GM18858 (cell line): ENCODE results near the gene MACF1.
"Not testable (repeated sequence)": the region's sequence is repeated elsewhere in the genome, so short reads cannot be mapped to it uniquely, and the experiment has no call there.

Experiments
- ATAC-seq: cut with Tn5 transposase; IDR thresholded peaks from one replicate; pipeline ENCODE4 v1.9.1; 2021; ENCODE audit not compliant: unreplicated experiment

MACF1 gene

GRCh38 chr1:39505289-39505688, 300.8 kb downstream of the MACF1 start:
- ATAC-seq: no peak

GRCh38 chr1:39507230-39507928, 302.9 kb downstream of the MACF1 start:
- ATAC-seq: no peak

GRCh38 chr1:39508266-39508665, 303.8 kb downstream of the MACF1 start:
- ATAC-seq: no peak

- no peak for ATAC-seq
Observed at GRCh38 chr1:39508857-39509305, 304.4 kb downstream of the MACF1 start.

GRCh38 chr1:39509360-39510009, 305.0 kb downstream of the MACF1 start:
- no peak for ATAC-seq

- not testable (repeated sequence) for ATAC-seq
Observed at GRCh38 chr1:39510570-39511186, 306.2 kb downstream of the MACF1 start.

- ATAC-seq: not testable (repeated sequence)
Observed at GRCh38 chr1:39511477-39511876, 307.0 kb downstream of the MACF1 start.

GRCh38 chr1:39512234-39512847, 307.8 kb downstream of the MACF1 start:
- ATAC-seq: not testable (repeated sequence)

GRCh38 chr1:39514710-39515124, 310.2 kb downstream of the MACF1 start:
- ATAC-seq: not testable (repeated sequence)

- not testable (repeated sequence) for ATAC-seq
Observed at GRCh38 chr1:39515131-39516086, 310.9 kb downstream of the MACF1 start.

- ATAC-seq: not testable (repeated sequence)
Observed at GRCh38 chr1:39516841-39517240, 312.3 kb downstream of the MACF1 start.

GRCh38 chr1:39517936-39518335, 313.4 kb downstream of the MACF1 start:
- not testable (repeated sequence) for ATAC-seq

- not testable (repeated sequence) for ATAC-seq
Observed at GRCh38 chr1:39519376-39519775, 314.9 kb downstream of the MACF1 start.

GRCh38 chr1:39522221-39522620, 317.7 kb downstream of the MACF1 start:
- ATAC-seq: not testable (repeated sequence)

GRCh38 chr1:39522661-39523567, 318.4 kb downstream of the MACF1 start:
- ATAC-seq: no peak

GRCh38 chr1:39524171-39524570, 319.7 kb downstream of the MACF1 start:
- no peak for ATAC-seq

GRCh38 chr1:39524591-39525365, 320.3 kb downstream of the MACF1 start:
- no peak for ATAC-seq

GRCh38 chr1:39525366-39526165, 321.1 kb downstream of the MACF1 start:
- ATAC-seq: peak; percentile 93
